ENCODE measurements around the gene PSAP. TPM values are rescaled to one million over a fixed set of nuclear protein-coding genes. Genes with fewer than 3 reads are reported as not detected.
"Not testable (repeated sequence)": the region's sequence is repeated elsewhere in the genome, so short reads cannot be mapped to it uniquely, and the experiment has no call there.

Gene PSAP
- total RNA-seq (2014; rRNA removed; shearing (Covaris generic)) = 155 and 187 TPM in 2 replicates

GRCh38 chr10:71850743-71851464 lies at the start of gene PSAP:
Gene PSAP, minus strand, starts transcription at chr10:71851251. Its CDS starts 30 bp downstream, at chr10:71851221.
- DNase-seq (ENCODE audit: low read depth) = peak; percentile 99

DNA sequence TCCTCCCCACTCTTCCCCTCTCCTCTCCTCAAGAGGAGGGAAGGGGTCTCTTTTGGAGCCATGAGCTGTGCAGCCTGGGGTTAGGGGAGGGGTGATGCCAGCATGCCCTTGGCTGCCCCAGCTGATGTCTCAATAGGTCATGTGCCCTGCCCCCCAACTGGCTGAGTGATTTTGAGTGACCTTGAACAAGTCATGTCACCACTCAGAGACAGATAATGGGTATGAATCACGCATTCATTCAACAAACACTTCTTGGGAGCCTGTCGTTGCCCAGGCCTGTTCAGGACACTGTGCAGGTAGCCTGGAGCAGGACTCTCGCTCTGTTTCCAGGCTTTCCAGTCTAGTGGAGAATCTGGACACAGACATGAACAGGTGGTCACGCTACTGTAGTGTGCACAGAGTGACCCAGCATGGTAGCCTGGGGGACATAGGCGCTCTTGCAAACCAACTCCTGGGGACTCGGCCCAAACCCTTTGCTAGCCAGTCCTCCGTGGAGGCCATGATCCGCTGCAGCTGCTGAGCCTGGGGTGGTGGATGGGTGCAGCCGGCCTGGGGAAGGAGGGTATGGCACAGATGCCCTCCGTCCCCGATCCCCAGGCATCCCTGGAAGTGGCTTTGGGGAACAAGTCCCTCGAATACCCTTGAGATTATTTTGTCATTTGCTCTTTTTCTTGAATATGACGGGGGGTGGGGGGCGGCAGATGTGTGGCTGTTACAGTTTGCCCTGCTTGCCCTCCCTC lies 49.6 kb upstream of the PSAP start:
- DNase-seq (ENCODE audit: low read depth) = no peak

GRCh38 chr10:71899665-71900412 lies 48.8 kb upstream of the PSAP start:
- DNase-seq (ENCODE audit: low read depth) = no peak

DNA sequence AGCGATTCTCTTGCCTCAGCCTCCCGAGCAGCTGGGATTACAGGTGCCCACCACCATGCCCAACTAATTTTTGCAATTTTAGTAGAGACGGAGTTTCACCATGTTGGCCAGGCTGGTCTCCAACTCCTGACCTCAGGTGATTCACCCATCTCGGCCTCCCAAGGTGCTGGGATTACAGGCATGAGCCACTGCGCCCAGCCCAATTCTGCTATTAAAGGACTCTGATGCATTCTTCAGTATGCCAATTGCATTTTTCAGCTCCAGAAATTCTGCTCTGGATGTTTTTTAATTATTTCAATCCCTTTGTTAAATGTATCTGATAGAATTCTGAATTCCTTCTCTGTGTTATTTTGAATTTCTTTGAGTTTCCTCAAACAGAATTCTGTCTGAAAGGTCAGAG lies 47.3 kb upstream of the PSAP start:
- not testable (repeated sequence) for DNase-seq (ENCODE audit: low read depth)

GRCh38 chr10:71893920-71894319 lies 42.9 kb upstream of the PSAP start:
- DNase-seq (ENCODE audit: low read depth) = no peak

- no peak for DNase-seq (ENCODE audit: low read depth)
Observed at GRCh38 chr10:71893258-71893815, 42.3 kb upstream of the PSAP start.

DNA sequence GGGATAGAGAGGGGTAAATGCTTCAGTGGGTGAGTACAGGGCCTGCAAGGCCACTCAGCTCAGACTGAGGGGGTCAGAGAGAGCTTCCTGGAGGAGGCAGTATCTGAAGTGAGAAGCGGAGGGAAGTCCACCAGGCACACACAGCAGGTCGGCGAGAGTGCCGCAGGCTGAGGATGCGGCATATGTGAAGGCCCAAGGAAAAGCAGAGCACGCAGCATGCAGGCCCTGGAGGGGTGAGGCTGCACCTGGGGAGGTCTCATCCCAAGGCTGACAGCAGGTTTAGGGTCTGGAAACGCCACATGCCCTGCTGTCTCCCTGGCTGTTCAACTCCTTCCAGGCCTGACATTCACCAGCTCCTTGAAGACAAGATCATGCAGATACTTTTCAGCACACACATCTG lies 40.4 kb upstream of the PSAP start:
- DNase-seq (ENCODE audit: low read depth) = no peak

- DNase-seq (ENCODE audit: low read depth) = no peak
Observed at GRCh38 chr10:71889388-71889987, 38.4 kb upstream of the PSAP start.

DNA sequence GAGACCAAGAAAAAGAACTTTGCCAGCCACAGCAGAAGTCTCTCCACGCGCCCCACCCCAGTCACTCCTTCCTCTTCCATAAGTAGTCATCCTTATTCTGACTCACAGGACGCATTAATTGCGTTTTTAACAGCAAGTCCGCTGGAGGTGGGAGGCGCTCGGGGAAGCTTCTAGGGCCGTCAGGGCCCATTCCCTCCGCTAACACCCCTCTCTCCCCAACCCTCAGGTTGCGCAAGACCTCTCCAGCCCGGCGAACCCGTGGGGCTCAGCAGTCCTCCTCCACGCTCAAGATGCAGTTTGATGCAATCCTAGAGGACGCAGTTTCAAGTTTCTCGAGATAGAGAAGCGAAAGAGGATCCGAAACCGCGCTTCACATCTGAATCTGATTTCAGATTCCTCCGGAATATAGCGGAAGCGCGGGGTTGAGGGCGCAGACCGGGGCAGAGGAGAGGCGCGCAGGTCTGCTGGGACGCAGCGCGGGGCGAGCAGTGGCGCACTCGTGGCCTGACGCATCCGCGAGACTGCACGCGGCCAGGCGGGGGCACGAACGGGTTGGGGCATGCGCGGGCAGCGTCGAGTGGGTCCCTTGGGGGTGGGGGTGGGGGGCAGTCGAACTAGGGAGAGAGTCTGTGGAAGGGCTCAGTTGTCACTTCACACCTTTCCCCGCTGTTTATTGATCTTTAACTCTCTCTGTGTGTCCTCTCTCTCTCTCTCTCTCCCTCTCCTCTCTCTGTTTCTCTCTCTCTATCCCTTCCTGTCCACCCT lies 37.8 kb upstream of the PSAP start:
- DNase-seq (ENCODE audit: low read depth) = peak; percentile 65

DNA sequence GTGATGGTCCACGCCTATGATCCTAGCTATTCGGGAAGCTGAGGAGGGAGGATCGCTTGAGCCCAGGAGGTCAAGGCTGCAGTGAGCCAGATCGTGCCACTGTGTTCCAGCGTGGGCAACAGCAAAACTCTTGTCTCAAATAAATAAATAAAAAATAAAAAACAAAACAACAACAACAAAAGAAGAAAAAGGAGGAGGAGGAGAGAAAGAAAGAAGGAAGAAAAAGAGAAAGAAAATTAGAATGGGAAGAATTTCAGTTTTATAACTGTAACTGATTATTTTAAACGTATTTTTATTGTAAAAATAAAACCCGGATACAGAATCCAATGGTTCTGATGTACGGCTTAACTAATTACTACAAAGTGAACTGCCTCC lies 37.2 kb upstream of the PSAP start:
- no peak for DNase-seq (ENCODE audit: low read depth)

GRCh38 chr10:71887743-71888142 lies 36.7 kb upstream of the PSAP start:
- no peak for DNase-seq (ENCODE audit: low read depth)

- no peak for DNase-seq (ENCODE audit: low read depth)
Observed at GRCh38 chr10:71882813-71883659, 32.0 kb upstream of the PSAP start.

DNA sequence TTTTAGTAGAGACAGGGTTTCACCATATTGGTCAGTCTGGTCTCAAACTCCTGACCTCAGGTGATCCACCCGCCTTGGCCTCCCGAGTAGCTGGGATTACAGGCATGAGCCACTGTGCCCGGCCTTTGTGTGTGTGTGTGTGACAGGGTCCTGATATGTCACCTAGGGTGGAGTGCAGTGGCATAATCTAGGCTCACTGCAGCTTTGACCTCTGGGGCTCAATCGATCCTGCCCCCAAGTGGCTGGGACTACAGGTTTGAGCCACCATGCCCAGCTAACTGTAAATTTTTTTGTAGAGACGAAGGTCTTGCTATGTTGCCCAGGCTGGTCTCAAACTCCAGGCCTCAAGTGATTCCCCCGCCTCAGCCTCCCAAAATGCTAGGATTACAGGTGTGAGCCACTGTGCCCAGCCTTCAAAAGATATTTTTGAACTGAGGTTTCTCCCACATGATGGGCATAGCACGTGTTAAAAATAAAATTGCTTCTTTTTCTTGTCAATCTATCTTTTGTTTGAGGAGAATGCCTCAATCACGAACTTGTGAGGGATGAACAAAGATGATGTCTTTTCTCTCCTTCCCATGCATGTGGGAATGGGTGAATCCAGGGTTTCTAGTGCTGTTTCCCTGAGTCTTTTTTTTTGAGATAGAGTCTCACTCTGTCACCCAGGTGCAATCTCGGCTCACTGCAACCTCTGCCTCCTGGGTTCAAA lies 30.8 kb upstream of the PSAP start:
- no peak for DNase-seq (ENCODE audit: low read depth)

DNA sequence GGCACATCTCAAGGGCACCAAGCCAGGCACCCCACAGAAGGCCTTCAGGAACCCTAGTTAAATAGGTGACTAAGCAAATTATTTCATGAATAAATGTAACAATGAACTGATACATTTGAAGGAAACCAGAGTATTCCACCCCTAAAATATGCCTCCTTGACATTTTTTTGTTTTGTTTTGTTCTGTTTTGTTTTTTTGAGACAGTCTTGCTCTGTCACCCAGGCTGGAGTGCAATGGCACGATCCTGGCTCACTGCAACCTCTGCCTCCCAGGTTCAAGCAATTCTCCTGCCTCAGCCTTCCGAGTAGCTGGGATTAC lies 30.2 kb upstream of the PSAP start:
- DNase-seq (ENCODE audit: low read depth) = not testable (repeated sequence)

DNA sequence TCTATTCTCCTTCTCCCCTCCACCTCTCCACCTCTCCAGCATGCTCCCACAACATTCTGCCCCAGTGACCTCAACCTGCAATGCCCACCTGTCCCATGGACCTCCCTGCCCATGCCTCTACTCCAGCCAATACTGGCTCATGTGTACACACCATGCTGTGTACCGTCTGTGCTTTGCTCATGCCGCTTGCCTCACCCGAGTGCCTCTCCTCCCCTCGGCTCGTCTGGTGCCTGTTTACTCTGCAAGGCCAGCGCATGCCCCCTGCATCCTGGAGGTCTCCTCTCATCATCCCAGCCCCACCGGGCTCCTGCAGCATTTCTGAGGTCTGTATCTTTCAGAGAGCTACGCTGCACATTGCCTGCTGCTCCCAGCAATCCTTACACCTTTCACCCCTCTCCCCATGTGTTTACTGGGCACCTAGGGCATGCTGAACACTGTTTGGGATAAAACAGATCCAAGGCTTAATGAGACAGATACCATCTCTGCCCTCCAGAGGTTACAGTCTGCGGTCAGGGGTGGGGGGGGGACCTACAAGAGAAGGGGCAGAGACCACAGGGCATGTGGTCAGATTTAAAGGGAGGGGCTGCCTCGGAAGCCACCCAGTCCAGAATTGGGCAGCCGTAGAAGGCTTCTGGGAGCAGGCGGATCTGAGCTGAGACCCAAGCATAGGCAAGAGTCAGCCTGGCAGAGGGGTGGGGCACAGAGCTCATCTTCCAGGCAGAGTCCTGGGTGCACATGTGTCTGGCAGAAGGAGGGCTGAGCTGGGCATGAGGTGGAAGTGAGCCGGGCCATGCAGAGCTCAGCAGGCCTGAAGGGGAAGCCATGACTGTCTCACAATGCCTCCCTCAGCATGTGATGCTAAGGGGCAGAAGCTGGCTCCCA lies 29.6 kb upstream of the PSAP start:
- DNase-seq (ENCODE audit: low read depth) = no peak

GRCh38 chr10:71878327-71879034 lies 27.4 kb upstream of the PSAP start:
- no peak for DNase-seq (ENCODE audit: low read depth)

DNA sequence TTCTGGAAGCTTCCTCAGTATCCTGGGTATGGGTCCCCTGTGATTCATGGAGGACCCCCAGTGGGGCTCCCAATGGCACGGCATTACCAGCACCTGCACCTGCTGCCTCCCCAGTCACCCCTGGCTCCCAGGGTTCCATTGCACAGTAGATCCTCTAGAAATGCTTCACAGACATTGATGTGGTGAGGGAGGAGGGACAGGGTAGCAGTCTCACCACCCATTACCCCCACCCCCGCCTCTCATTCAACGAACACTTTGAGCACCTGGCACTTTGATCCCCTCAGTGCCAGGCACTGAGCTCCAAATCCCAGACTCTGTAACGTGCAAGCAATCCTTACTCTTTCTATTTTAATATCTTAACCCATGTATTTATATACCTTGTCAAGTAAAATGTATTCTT lies 26.8 kb upstream of the PSAP start:
- no peak for DNase-seq (ENCODE audit: low read depth)

Data from Daoy (cell line).